ENCODE measurements around the gene ADD1. TPM values are rescaled to one million over a fixed set of nuclear protein-coding genes. Genes with fewer than 3 reads are reported as not detected.

The ADD1 gene
- total RNA-seq, 5 donors from 2014 or later (not counting 1 experiment from before 2014, with no cell fraction given) = 241 to 274 (median 256) TPM

DNA sequence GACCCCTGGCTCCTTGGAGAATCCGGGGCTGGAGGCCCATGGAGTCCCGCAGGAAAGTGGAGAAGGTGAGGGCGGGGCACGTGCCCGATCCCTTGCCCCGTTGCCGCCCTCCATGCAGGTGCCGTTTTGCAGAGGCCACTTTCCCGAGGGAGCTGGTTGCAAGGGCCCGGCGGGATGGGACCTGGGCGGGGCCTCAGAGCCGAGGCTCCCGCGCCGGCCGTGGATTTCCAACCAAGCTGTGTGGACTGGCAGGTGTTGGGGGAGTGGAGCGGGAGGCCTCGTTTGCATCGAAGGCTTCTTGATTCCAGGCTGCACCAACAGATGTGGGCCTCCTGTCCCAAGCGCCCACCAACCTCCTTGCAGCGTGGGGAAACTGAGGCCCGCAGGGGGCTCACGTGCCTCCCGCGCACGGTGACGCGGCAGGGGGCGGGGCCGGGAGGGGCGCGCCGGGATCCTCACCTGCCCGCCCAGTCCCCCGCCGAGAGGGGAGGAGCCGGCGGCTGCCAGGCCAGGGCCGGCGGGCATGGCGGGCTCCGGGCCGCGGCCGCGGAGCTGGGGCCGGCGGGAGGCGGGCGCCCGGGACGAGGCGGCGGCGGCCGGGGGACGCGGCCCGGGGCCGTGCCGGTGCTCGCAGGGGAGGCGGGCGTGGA is 25.8 kb upstream of the ADD1 start:
- H3K4me1 ChIP-seq (ENCODE audit: control insufficient read depth in 1 of 2, extremely low read depth in 1 of 2, insufficient read depth in 2 of 2, low read length in 2 of 2) = peaks cover 23 to 78% of the 10 kb centered on the region in 2 experiments
- H3K36me3 ChIP-seq (ENCODE audit: control insufficient read depth in 2 of 2, extremely low read depth in 1 of 2, insufficient read depth in 1 of 2, low read length in 1 of 2) = peaks cover 14 to 24% of the 10 kb centered on the region in 2 donors
- Mint-ChIP-seq H3K4me1 (peaks cover 55 to 68% (median 63%) of the 10 kb centered on the region in 3 donors), H3K27ac (peak overlapping the region in 1 of 2 donors; percentile 99), H3K4me3 (peak overlapping the region; percentile 79 to 87 (median 80)), H3K27me3 (no peaks in the 10 kb centered on the region), H3K9me3 (no peaks in the 10 kb centered on the region), H3K36me3 (peaks cover 11% of the 10 kb centered on the region)
- ChIA-PET CTCF (no interaction called here), POLR2A (no interaction called here)
- H3K27me3 ChIP-seq (replicated peaks in 1 of 2; ENCODE audit: control insufficient read depth in 2 of 2, extremely low read depth in 1 of 2, insufficient read depth in 2 of 2, low read length in 1 of 2) = no peaks in the 10 kb centered on the region
- H3K9me3 ChIP-seq = no peaks in the 10 kb centered on the region
- peak overlapping the region; percentile 35 to 46 for H3K4me3 ChIP-seq (ENCODE audit: control insufficient read depth in 1 of 2, extremely low read depth in 1 of 2, low read length in 1 of 2)
- no peak overlapping the region for H3K27ac ChIP-seq (ENCODE audit: low read length)
- peak; percentile 48 to 63 (median 60) for ATAC-seq (replicated peaks in 1 of 4)
- whole genome bisulfite sequencing (ENCODE audit: insufficient coverage) = 13% methylated on average over 55 of the region's 65 CpGs
- peak in 5 of 35 experiments; percentile 28 to 49 (median 42) for DNase-seq

DNA sequence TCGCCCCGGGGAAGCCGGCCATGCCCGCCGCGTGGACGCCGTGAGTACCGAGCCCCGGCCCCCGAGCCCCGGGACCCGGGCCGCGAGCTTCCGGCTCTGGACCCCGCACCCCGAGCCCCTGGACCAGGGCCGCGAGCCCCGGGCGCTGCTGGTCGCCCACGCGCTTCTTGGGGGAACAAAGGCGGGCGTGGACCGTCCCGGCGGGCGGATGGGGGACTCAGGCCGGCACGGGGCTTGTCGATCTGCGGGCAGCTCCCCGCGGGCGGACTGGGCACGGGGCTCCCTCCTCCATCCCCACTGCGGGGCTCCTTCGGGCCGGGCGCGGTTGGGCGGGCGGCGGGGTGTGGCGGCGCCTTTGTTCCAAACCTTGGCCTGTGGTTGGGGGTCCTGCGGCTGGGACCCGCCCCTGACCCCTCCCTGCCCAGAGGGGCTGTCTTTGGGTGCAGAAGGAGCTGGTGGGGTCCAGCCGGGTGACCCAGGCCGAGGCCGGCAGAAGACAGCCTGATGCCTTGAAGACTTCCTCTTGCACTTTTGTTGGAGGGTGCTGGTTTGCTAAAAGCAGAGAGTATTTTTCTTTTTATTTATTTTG is 25.2 kb upstream of the ADD1 start:
- no peaks in the 10 kb centered on the region for H3K9me3 Mint-ChIP-seq
- peak; percentile 7 to 21 (median 16) for ATAC-seq (replicated peaks in 1 of 4)
- peak overlapping the region in 1 of 2 donors; percentile 66 for H3K27ac Mint-ChIP-seq
- no peaks in the 10 kb centered on the region for H3K27me3 Mint-ChIP-seq
- H3K4me1 ChIP-seq (ENCODE audit: control insufficient read depth in 1 of 2, extremely low read depth in 1 of 2, insufficient read depth in 2 of 2, low read length in 2 of 2) = peaks cover 22 to 77% of the 10 kb centered on the region in 2 experiments
- no peak for DNase-seq
- ChIA-PET CTCF (no interaction called here), POLR2A (interaction anchor here in 1 of 2 donors (0.6 kb wide), 1 partner anchor 93 kb away, joined by 3 read pairs; no protein-coding TSS in a partner anchor)
- 6% methylated on average over 46 of the region's 54 CpGs for WGBS (ENCODE audit: insufficient coverage)
- H3K27ac ChIP-seq (ENCODE audit: low read length) = peak overlapping the region; percentile 23
- no peaks in the 10 kb centered on the region for H3K27me3 ChIP-seq (replicated peaks in 1 of 2; ENCODE audit: control insufficient read depth in 2 of 2, extremely low read depth in 1 of 2, insufficient read depth in 2 of 2, low read length in 1 of 2)
- H3K36me3 ChIP-seq (ENCODE audit: control insufficient read depth in 2 of 2, extremely low read depth in 1 of 2, insufficient read depth in 1 of 2, low read length in 1 of 2) = peaks cover 15 to 30% of the 10 kb centered on the region in 2 donors
- peak overlapping the region; percentile 35 to 46 for H3K4me3 ChIP-seq (ENCODE audit: control insufficient read depth in 1 of 2, extremely low read depth in 1 of 2, low read length in 1 of 2)
- peak overlapping the region; percentile 70 to 73 (median 70) for H3K4me3 Mint-ChIP-seq
- H3K36me3 Mint-ChIP-seq = peaks cover 11% of the 10 kb centered on the region
- no peaks in the 10 kb centered on the region for H3K9me3 ChIP-seq
- peaks cover 49 to 62% (median 57%) of the 10 kb centered on the region in 3 donors for H3K4me1 Mint-ChIP-seq

DNA sequence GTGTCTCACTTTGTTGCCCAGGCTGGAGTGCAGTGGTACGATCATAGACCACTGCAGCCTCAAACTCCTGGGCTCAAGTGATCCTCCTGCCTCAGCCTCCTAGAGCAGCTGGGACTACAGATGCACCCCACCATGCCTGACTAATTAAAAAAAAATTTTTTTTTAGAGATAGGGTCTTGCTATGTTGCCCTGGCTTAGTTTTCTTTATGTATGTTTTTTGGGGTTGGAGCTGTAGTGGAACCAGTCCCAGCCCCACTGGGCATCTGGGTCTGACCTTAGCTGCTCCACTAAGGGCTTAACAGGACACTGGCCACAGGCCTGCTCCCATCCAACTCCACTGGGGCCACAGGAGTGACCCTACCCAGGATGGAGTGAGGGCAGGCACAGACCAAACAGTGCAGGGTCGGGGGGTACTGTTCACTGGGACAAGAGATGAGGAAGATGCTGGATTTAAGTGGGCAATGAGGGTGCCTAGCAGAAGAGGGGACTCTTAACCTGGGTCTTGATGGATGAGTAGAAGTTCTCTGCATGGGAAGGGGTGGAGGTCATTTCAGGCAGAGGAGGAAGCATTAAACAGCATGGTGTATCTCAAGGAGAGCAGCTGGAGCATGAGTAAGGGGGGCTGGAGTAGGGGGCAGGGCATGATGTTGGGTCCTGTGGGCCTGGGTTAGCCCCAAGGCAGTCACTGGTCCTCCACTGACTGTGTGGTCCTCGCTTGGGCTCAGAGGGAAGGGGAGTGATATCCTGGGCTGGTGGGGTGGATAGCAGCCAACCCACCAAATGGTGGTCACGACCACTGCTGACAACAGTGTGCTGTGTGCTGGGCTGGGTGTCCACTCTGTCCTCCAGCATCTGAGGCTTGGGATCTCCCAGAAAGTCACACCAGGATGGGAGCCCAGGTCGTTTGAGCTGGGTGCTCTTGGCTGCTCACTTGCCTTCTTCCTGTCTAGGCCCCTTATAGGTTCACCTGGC is 24.1 kb upstream of the ADD1 start:
- ChIA-PET POLR2A (interaction anchor here in 1 of 2 donors (0.6 kb wide), 1 partner anchor 774 kb away, joined by 3 read pairs; no protein-coding TSS in a partner anchor), CTCF (no interaction called here)
- Histone ChIP-seq H3K4me3 (ENCODE audit: control insufficient read depth in 1 of 2, extremely low read depth in 1 of 2, low read length in 1 of 2) (no peak overlapping the region), H3K27me3 (replicated peaks in 1 of 2; ENCODE audit: control insufficient read depth in 2 of 2, extremely low read depth in 1 of 2, insufficient read depth in 2 of 2, low read length in 1 of 2) (no peaks in the 10 kb centered on the region), H3K9me3 (no peaks in the 10 kb centered on the region), H3K36me3 (ENCODE audit: control insufficient read depth in 2 of 2, extremely low read depth in 1 of 2, insufficient read depth in 1 of 2, low read length in 1 of 2) (peaks cover 19 to 41% of the 10 kb centered on the region in 2 donors), H3K4me1 (ENCODE audit: control insufficient read depth in 1 of 2, extremely low read depth in 1 of 2, insufficient read depth in 2 of 2, low read length in 2 of 2) (peaks cover 13 to 75% of the 10 kb centered on the region in 2 experiments), H3K27ac (ENCODE audit: low read length) (peak overlapping the region; percentile 34)
- DNase-seq (no peak), ATAC-seq (replicated peaks in 1 of 4) (no peak)
- peak overlapping the region; percentile 71 to 89 for H3K27ac Mint-ChIP-seq
- H3K4me1 Mint-ChIP-seq = peaks cover 38 to 51% (median 46%) of the 10 kb centered on the region in 3 donors
- H3K27me3 Mint-ChIP-seq = no peaks in the 10 kb centered on the region
- WGBS (ENCODE audit: insufficient coverage) = 83% methylated on average over 4 of the region's 5 CpGs
- no peaks in the 10 kb centered on the region for H3K9me3 Mint-ChIP-seq
- H3K4me3 Mint-ChIP-seq = peak overlapping the region; percentile 70 to 73 (median 70)
- H3K36me3 Mint-ChIP-seq = peaks cover 11% of the 10 kb centered on the region

DNA sequence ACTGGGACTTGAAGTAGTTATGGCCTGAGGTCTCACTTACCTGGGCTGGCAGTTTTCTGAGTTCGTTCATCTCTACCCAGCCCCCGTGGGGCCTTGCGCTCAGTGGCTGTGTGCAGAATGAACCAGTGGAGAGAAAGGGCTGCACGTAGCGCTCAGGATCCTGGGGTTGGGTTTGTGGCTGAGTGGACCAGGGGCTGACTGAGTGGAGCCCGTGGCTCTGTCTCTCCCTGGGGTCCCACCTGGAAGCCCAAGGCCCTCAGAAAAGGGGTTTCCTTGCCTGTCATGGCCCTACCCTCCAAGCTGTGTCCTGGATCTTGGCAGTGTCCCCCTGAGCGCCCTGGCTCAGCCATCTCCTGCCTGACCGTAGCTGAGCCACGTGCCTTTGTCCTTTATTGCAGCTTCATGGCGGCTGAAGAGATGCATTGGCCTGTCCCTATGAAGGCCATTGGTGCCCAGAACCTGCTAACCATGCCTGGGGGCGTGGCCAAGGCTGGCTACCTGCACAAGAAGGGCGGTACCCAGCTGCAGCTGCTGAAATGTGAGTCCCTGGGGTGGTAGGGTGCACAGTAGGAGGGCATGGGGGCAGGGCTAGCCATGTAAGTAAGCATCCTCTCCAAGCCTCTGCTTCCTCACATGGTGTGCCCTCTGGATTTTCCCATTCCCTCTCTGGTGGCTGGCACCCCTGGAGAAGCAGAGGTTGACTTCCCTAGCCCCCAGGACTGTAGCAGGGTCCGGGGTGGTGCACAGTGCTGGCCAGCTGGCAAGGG is 23.2 kb upstream of the ADD1 start:
- CTCF ChIA-PET = no interaction called here
- WGBS (ENCODE audit: insufficient coverage) = 99% methylated on average over 12 of the region's 13 CpGs
- no peak for DNase-seq
- H3K9me3 ChIP-seq = no peaks in the 10 kb centered on the region
- peak overlapping the region in 2 of 3 donors; percentile 70 to 73 for H3K4me3 Mint-ChIP-seq
- no peak for ATAC-seq (replicated peaks in 1 of 4)
- H3K4me1 Mint-ChIP-seq = peaks cover 29 to 45% (median 37%) of the 10 kb centered on the region in 3 donors
- H3K4me1 ChIP-seq (ENCODE audit: control insufficient read depth in 1 of 2, extremely low read depth in 1 of 2, insufficient read depth in 2 of 2, low read length in 2 of 2) = peaks cover 8 to 69% of the 10 kb centered on the region in 2 experiments
- H3K4me3 ChIP-seq (ENCODE audit: control insufficient read depth in 1 of 2, extremely low read depth in 1 of 2, low read length in 1 of 2) = no peak overlapping the region
- H3K27ac Mint-ChIP-seq = peak overlapping the region; percentile 71 to 89
- H3K36me3 ChIP-seq (ENCODE audit: control insufficient read depth in 2 of 2, extremely low read depth in 1 of 2, insufficient read depth in 1 of 2, low read length in 1 of 2) = peaks cover 25 to 50% of the 10 kb centered on the region in 2 donors
- H3K27me3 Mint-ChIP-seq = no peaks in the 10 kb centered on the region
- peaks cover 14% of the 10 kb centered on the region for H3K36me3 Mint-ChIP-seq
- POLR2A ChIA-PET = interaction anchor here in 1 of 2 donors (0.6 kb wide), 1 partner anchor 775 kb away, joined by 3 read pairs; no protein-coding TSS in a partner anchor
- no peaks in the 10 kb centered on the region for H3K27me3 ChIP-seq (replicated peaks in 1 of 2; ENCODE audit: control insufficient read depth in 2 of 2, extremely low read depth in 1 of 2, insufficient read depth in 2 of 2, low read length in 1 of 2)
- H3K27ac ChIP-seq (ENCODE audit: low read length) = peak overlapping the region; percentile 34
- no peaks in the 10 kb centered on the region for H3K9me3 Mint-ChIP-seq

DNA sequence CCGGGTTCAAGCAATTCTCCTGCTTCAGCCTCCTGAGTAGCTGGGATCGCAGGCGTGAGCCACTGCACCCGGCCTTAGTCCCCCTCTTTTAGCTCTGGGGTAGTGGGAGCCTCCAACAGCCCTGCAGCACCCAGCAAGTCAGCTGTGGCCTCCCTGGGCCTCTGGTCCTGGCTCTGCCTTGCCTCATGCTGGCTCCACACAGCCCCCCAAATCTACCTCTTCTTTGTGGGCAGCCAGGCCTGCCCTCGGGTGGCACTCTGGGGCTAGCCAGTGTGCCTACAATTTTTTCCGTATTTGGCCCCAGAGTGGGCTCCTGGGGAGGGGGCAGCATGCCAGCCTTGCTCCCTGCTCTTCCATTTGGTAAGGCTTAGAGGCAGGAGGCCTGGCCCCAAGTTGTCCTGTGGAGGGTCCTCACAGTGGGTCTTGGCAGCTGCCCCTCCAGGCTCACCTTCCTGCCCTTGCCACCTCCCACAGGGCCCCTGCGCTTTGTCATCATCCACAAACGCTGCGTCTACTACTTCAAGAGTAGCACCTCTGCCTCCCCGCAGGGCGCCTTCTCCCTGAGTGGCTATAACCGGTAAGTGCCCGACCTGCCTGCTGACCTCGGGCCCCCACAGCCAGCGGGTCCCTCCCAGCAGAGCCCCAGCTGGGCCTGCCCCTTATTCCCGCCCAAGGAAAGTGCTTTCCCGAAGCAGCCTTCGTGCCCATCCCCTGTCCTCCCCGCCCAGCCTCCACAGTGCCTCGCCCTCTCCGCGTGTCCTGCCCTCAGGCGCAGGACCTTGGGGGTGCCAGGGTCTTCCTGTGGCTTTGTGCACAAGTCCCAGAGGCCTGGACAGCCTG is 21.0 kb upstream of the ADD1 start:
- no peak overlapping the region for H3K27ac ChIP-seq (ENCODE audit: low read length)
- 93% methylated on average over 22 of the region's 23 CpGs for WGBS (ENCODE audit: insufficient coverage)
- H3K36me3 ChIP-seq (ENCODE audit: control insufficient read depth in 2 of 2, extremely low read depth in 1 of 2, insufficient read depth in 1 of 2, low read length in 1 of 2) = peaks cover 31 to 64% of the 10 kb centered on the region in 2 donors
- POLR2A ChIA-PET = no interaction called here
- H3K9me3 ChIP-seq = no peaks in the 10 kb centered on the region
- Mint-ChIP-seq H3K27me3 (no peaks in the 10 kb centered on the region), H3K4me3 (no peak overlapping the region), H3K36me3 (peaks cover 20% of the 10 kb centered on the region), H3K27ac (peak overlapping the region in 1 of 2 donors; percentile 16), H3K4me1 (peaks cover 11 to 25% (median 24%) of the 10 kb centered on the region in 3 donors), H3K9me3 (no peaks in the 10 kb centered on the region)
- no peak overlapping the region for H3K4me3 ChIP-seq (ENCODE audit: control insufficient read depth in 1 of 2, extremely low read depth in 1 of 2, low read length in 1 of 2)
- no peaks in the 10 kb centered on the region for H3K27me3 ChIP-seq (replicated peaks in 1 of 2; ENCODE audit: control insufficient read depth in 2 of 2, extremely low read depth in 1 of 2, insufficient read depth in 2 of 2, low read length in 1 of 2)
- ATAC-seq (replicated peaks in 1 of 4) (no peak), DNase-seq (no peak)
- peaks cover 0 to 51% of the 10 kb centered on the region in 2 experiments for H3K4me1 ChIP-seq (ENCODE audit: control insufficient read depth in 1 of 2, extremely low read depth in 1 of 2, insufficient read depth in 2 of 2, low read length in 2 of 2)
- CTCF ChIA-PET = no interaction called here
